Upper lobe of left lung (tissue), 6 donors: Measurements from ENCODE around the gene CYBRD1. TPM values are rescaled to one million over a fixed set of nuclear protein-coding genes. Genes with fewer than 3 reads are reported as not detected.

Source experiments
- ATAC-seq, 2 donors: fragments of 200-7000 bp; cut with Tn5 transposase; one replicate each; pipeline ENCODE4 v1.9.1; 2022; ENCODE audit warnings: mild to moderate bottlenecking in 2 of 2, moderate library complexity in 2 of 2; ENCODE audit not compliant: low FRiP score in 2 of 2
- DNase-seq, 2 donors: peaks; one replicate each; pipeline ENCODE4 v3.0.0-alpha.2; 2019 to 2020
- H3K27ac ChIP-seq, 4 donors: fragments of 200-600 bp; sonication (generic); one replicate each; pipeline ENCODE4 v1.5.1; 2016 to 2019
- H3K27me3 ChIP-seq, 4 donors: fragments of 200-600 bp; sonication (generic); one replicate each; pipeline ENCODE4 v1.5.1; 2017 to 2019
- H3K36me3 ChIP-seq, 4 donors: fragments of 200-600 bp; sonication (generic); one replicate each; pipeline ENCODE4 v1.5.1; 2016 to 2019
- H3K4me1 ChIP-seq, 4 donors: fragments of 200-600 bp; sonication (generic); one replicate each; pipeline ENCODE4 v1.5.1; 2018 to 2019
- H3K4me3 ChIP-seq, 4 donors: fragments of 200-600 bp; sonication (generic); one replicate each; pipeline ENCODE4 v1.5.1; 2017 to 2019; ENCODE audit warnings: mild to moderate bottlenecking in 2 of 4, moderate library complexity in 1 of 4
- H3K9me3 ChIP-seq, 4 donors: fragments of 200-600 bp; sonication (generic); one replicate each; pipeline ENCODE4 v1.5.1; 2018 to 2019
- CTCF ChIP-seq, 6 experiments: fragments of 450-650 bp in 4 of 6; fragments of 200-600 bp in 2 of 6; sonication (generic) in 2 of 6; IDR thresholded peaks; one replicate each; pipeline ENCODE4 v1.5.1; 2016 to 2019; ENCODE audit warnings: antibody characterized with exemption in 6 of 6
- EP300 ChIP-seq, 4 donors: sonication (generic); formaldehyde crosslinking; IDR thresholded peaks; one replicate each; pipeline ENCODE4 v1.5.1; 2017; ENCODE audit warnings: antibody characterized with exemption in 4 of 4, control low read depth in 2 of 4
- POLR2A ChIP-seq, 4 donors: fragments of 450-650 bp; IDR thresholded peaks; one replicate each; pipeline ENCODE4 v1.5.1; 2016 to 2017; ENCODE audit warnings: antibody characterized with exemption in 4 of 4, mild to moderate bottlenecking in 2 of 4
- POLR2AphosphoS5 ChIP-seq, 2 donors: sonication (generic); formaldehyde crosslinking; IDR thresholded peaks; one replicate each; pipeline ENCODE4 v1.5.1; 2017; ENCODE audit warnings: antibody characterized with exemption in 2 of 2
- WGBS, 2 donors: methylation state at CpG; one replicate each; pipeline ENCODE4 v1.1.5; 2017 to 2018; 5-methylcytosine and 5-hydroxymethylcytosine counted together
- total RNA-seq, 6 donors: library from RNA; depleted of rRNA in 4 of 6; stranded (reverse); fragments of >200 nt in 4 of 6; gene quantifications; one replicate each; pipeline versions ENCODE4 v1.1.0 to v1.2.1, GENCODE V29; 2016 to 2021
- donor health status: DM: no; HTN: no; CAD: no; lungs with moderate emphysema.
- donor health status: DM: no; HTN: yes; CAD: no; lungs with severe emphysema.

The CYBRD1 gene
- total RNA-seq, 6 donors from 2014 or later, result 71.7 to 383 (median 214) TPM

GRCh38 chr2:171480908-171481307 lies 41.4 kb upstream of the CYBRD1 start:
- Histone ChIP-seq H3K4me3 (no peak overlapping the region), H3K9me3 (no peaks in the 10 kb centered on the region), H3K36me3 (peaks cover 0 to 27% (median 0%) of the 10 kb centered on the region in 4 donors), H3K27ac (no peak overlapping the region), H3K27me3 (no peaks in the 10 kb centered on the region), H3K4me1 (no peaks in the 10 kb centered on the region)
- TF ChIP-seq CTCF (IDR thresholded peaks at IDR 0.05) (no peak), EP300 (IDR thresholded peaks at IDR 0.05) (no peak), POLR2AphosphoS5 (IDR thresholded peaks at IDR 0.05) (no peak), POLR2A (IDR thresholded peaks at IDR 0.05) (no peak)
- ATAC-seq (no peak), DNase-seq (no peak)
- 92 to 93% methylated on average over 1 of the region's 1 CpG for whole genome bisulfite sequencing, 2 donors

- H3K27me3 ChIP-seq, result no peaks in the 10 kb centered on the region
- TF ChIP-seq POLR2A (IDR thresholded peaks at IDR 0.05), result no peak
- TF ChIP-seq POLR2AphosphoS5 (IDR thresholded peaks at IDR 0.05), result no peak
- no peak for TF ChIP-seq CTCF (IDR thresholded peaks at IDR 0.05)
- no peak for TF ChIP-seq EP300 (IDR thresholded peaks at IDR 0.05)
- DNase-seq, result no peak
- no peaks in the 10 kb centered on the region for H3K9me3 ChIP-seq
- no peak overlapping the region for H3K27ac ChIP-seq
- ATAC-seq, result no peak
- no peak overlapping the region for H3K4me3 ChIP-seq
- H3K4me1 ChIP-seq, result no peaks in the 10 kb centered on the region
- peaks cover 0 to 26% (median 0%) of the 10 kb centered on the region in 4 donors for H3K36me3 ChIP-seq
These were observed 40.0 kb upstream of the CYBRD1 start for GRCh38 chr2:171482308-171482707.

- Histone ChIP-seq H3K36me3 (peaks cover 0 to 20% (median 0%) of the 10 kb centered on the region in 4 donors), H3K9me3 (no peaks in the 10 kb centered on the region), H3K4me1 (no peaks in the 10 kb centered on the region), H3K27ac (no peak overlapping the region), H3K4me3 (no peak overlapping the region), H3K27me3 (no peaks in the 10 kb centered on the region)
- no peak for TF ChIP-seq POLR2AphosphoS5 (IDR thresholded peaks at IDR 0.05)
- no peak for TF ChIP-seq POLR2A (IDR thresholded peaks at IDR 0.05)
- no peak for TF ChIP-seq CTCF (IDR thresholded peaks at IDR 0.05)
- no peak for DNase-seq
- 88 to 89% methylated on average over 3 of the region's 3 CpGs for WGBS, 2 donors
- no peak for ATAC-seq
These were observed 39.4 kb upstream of the CYBRD1 start for GRCh38 chr2:171482877-171483276.

- TF ChIP-seq POLR2AphosphoS5 (IDR thresholded peaks at IDR 0.05), result no peak
- TF ChIP-seq CTCF (IDR thresholded peaks at IDR 0.05), result no peak
- TF ChIP-seq POLR2A (IDR thresholded peaks at IDR 0.05), result no peak
- no peak for TF ChIP-seq EP300 (IDR thresholded peaks at IDR 0.05)
These were observed 38.5 kb upstream of the CYBRD1 start for GRCh38 chr2:171483793-171484192.

GRCh38 chr2:171485116-171485515 lies 37.2 kb upstream of the CYBRD1 start:
- Histone ChIP-seq H3K27ac (no peak overlapping the region), H3K36me3 (peaks cover 0 to 16% (median 0%) of the 10 kb centered on the region in 4 donors), H3K9me3 (no peaks in the 10 kb centered on the region), H3K4me3 (no peak overlapping the region), H3K4me1 (no peaks in the 10 kb centered on the region), H3K27me3 (no peaks in the 10 kb centered on the region)
- no peak for DNase-seq
- no peak for TF ChIP-seq EP300 (IDR thresholded peaks at IDR 0.05)
- TF ChIP-seq CTCF (IDR thresholded peaks at IDR 0.05), result no peak
- TF ChIP-seq POLR2A (IDR thresholded peaks at IDR 0.05), result no peak
- no peak for TF ChIP-seq POLR2AphosphoS5 (IDR thresholded peaks at IDR 0.05)
- WGBS, 2 donors, result 82 to 95% methylated on average over 1 of the region's 1 CpG
- ATAC-seq, result no peak

More at GRCh38 chr2:171483793-171484192, 38.5 kb upstream of the CYBRD1 start:
- Histone ChIP-seq H3K27ac (no peak overlapping the region), H3K4me1 (no peaks in the 10 kb centered on the region), H3K27me3 (no peaks in the 10 kb centered on the region), H3K36me3 (peaks cover 0 to 18% (median 0%) of the 10 kb centered on the region in 4 donors), H3K9me3 (no peaks in the 10 kb centered on the region), H3K4me3 (no peak overlapping the region)
- DNase-seq (no peak), ATAC-seq (no peak)
- 81 to 82% methylated on average over 2 of the region's 2 CpGs for WGBS, 2 donors
